IMR-90 (cell line): ENCODE data around the gene NENF. TPM values are rescaled to one million over a fixed set of nuclear protein-coding genes. Genes with fewer than 3 reads are reported as not detected.

Experiments used
- ATAC-seq: fragments of 200-7000 bp; cut with Tn5 transposase; 2 replicates; pipeline ENCODE4 v1.9.1; 2020; ENCODE audit warnings: low read depth, mild to moderate bottlenecking, moderate library complexity
- BruUV-seq: library from RNA; stranded (reverse); fragments of 400-500 nt; replicated peaks from 2 replicates; lab custom pipeline; 2021; lab: Mats Ljungman, UMichigan
- CTCF ChIA-PET: fragments of 300-600 bp; formaldehyde crosslinking; extraction: SDS; loops from one replicate; lab custom pipeline; 2021; ENCODE audit warnings: antibody characterized with exemption; lab: Yijun Ruan, JAX
- POLR2A ChIA-PET: fragments of 300-600 bp; sonication (Branson Sonifier 250); formaldehyde crosslinking; loops from one replicate; lab custom pipeline; 2022; ENCODE audit warnings: antibody characterized with exemption; ENCODE audit not compliant: unreplicated experiment; lab: Charles Lee
- DNase-seq: peaks from one replicate; pipeline ENCODE4 v3.0.0; 2013
- H2AFZ ChIP-seq: replicated peaks from 2 replicates; pipeline ENCODE3; 2013; ENCODE audit warnings: low read length, mild to moderate bottlenecking; ENCODE audit not compliant: poor library complexity
- H2AK5ac ChIP-seq: 2 replicates; pipeline ENCODE4 v1.6.1; 2013; ENCODE audit warnings: low read depth, low read length, inconsistent platforms
- H2AK9ac ChIP-seq: replicated peaks from 2 replicates; pipeline ENCODE3; 2013; ENCODE audit warnings: mild to moderate bottlenecking, low read depth, low read length, moderate library complexity; ENCODE audit not compliant: poor library complexity
- H2BK120ac ChIP-seq: 2 replicates; pipeline ENCODE4 v1.6.1; 2013; ENCODE audit warnings: low read depth, low read length, inconsistent platforms
- H2BK15ac ChIP-seq: 3 replicates; pipeline ENCODE4 v1.6.1; 2013; ENCODE audit warnings: low read depth, low read length, inconsistent platforms
- H2BK20ac ChIP-seq: 2 replicates; pipeline ENCODE4 v1.6.1; 2013; ENCODE audit warnings: low read depth, mild to moderate bottlenecking, inconsistent platforms, low read length, moderate library complexity
- H2BK5ac ChIP-seq: 2 replicates; pipeline ENCODE4 v1.6.1; 2013; ENCODE audit warnings: mild to moderate bottlenecking, low read depth, low read length, inconsistent platforms; ENCODE audit not compliant: poor library complexity, severe bottlenecking
- H3K14ac ChIP-seq: replicated peaks from 2 replicates; pipeline ENCODE4 v1.6.1; 2013; ENCODE audit warnings: low read depth, low read length, inconsistent platforms
- H3K18ac ChIP-seq: 2 replicates; pipeline ENCODE4 v1.6.1; 2013; ENCODE audit warnings: low read depth, low read length, control low read depth
- H3K23ac ChIP-seq: 2 replicates; pipeline ENCODE4 v1.6.1; 2013; ENCODE audit warnings: low read depth, low read length, inconsistent platforms
- H3K27ac ChIP-seq: 2 replicates; pipeline ENCODE4 v1.5.1; 2013; ENCODE audit warnings: mild to moderate bottlenecking, control low read depth, low read length; ENCODE audit not compliant: insufficient read depth
- H3K27me3 ChIP-seq: 2 replicates; pipeline ENCODE4 v1.6.1; 2013; ENCODE audit warnings: low read length; ENCODE audit not compliant: control insufficient read depth, insufficient read depth
- H3K36me3 ChIP-seq: 2 replicates; pipeline ENCODE4 v1.6.1; 2013; ENCODE audit warnings: low read length, mixed read lengths; ENCODE audit not compliant: control insufficient read depth, insufficient read depth
- H3K4ac ChIP-seq: 2 replicates; pipeline ENCODE4 v1.6.1; 2013; ENCODE audit warnings: low read depth, low read length, inconsistent platforms
- H3K4me1 ChIP-seq: 2 replicates; pipeline ENCODE4 v1.6.1; 2013; ENCODE audit warnings: low read length, mixed read lengths; ENCODE audit not compliant: control insufficient read depth, insufficient read depth
- H3K4me2 ChIP-seq: 2 replicates; pipeline ENCODE4 v1.6.1; 2013; ENCODE audit warnings: low read depth, mild to moderate bottlenecking, control low read depth, low read length, moderate library complexity
- H3K4me3 ChIP-seq: 2 replicates; pipeline ENCODE4 v1.5.1; 2013; ENCODE audit warnings: low read depth, mild to moderate bottlenecking, control low read depth, low read length, moderate library complexity; ENCODE audit not compliant: insufficient read depth
- H3K56ac ChIP-seq: 2 replicates; pipeline ENCODE4 v1.6.1; 2013; ENCODE audit warnings: low read length, inconsistent platforms; ENCODE audit not compliant: insufficient read depth; ENCODE audit errors: extremely low read depth
- H3K79me1 ChIP-seq, 2 experiments: 2 replicates each; pipeline ENCODE4 v1.6.1; 2013; ENCODE audit warnings: low read length in 2 of 2, inconsistent platforms in 1 of 2, low read depth in 1 of 2
- H3K9ac ChIP-seq: 2 replicates; pipeline ENCODE4 v1.6.1; 2013; ENCODE audit warnings: low read depth, low read length, control low read depth
- H3K9me1 ChIP-seq: 2 replicates; pipeline ENCODE4 v1.6.1; 2013; ENCODE audit warnings: low read length, inconsistent platforms; ENCODE audit not compliant: insufficient read depth
- H3K9me3 ChIP-seq: 2 replicates; pipeline ENCODE4 v1.6.1; 2013; ENCODE audit warnings: low read length; ENCODE audit not compliant: control insufficient read depth, insufficient read depth
- H4K20me1 ChIP-seq: 2 replicates; pipeline ENCODE4 v1.6.1; 2013; ENCODE audit warnings: low read length, inconsistent platforms; ENCODE audit not compliant: insufficient read depth
- H4K5ac ChIP-seq: 2 replicates; pipeline ENCODE4 v1.6.1; 2013; ENCODE audit warnings: mild to moderate bottlenecking, low read depth, low read length, control low read depth
- H4K8ac ChIP-seq, 2 experiments: 2 replicates each; pipeline ENCODE4 v1.6.1; 2013; ENCODE audit warnings: low read depth in 2 of 2, low read length in 2 of 2, control low read depth in 1 of 2, inconsistent platforms in 1 of 2
- H4K91ac ChIP-seq: 2 replicates; pipeline ENCODE4 v1.6.1; 2013; ENCODE audit warnings: low read depth, low read length, inconsistent platforms; ENCODE audit not compliant: insufficient read depth
- BHLHE40 ChIP-seq: fragments of 150-350 bp; IDR thresholded peaks from 2 replicates; pipeline ENCODE4 v1.6.1; 2016; ENCODE audit warnings: mild to moderate bottlenecking, low read depth, low read length
- CEBPB ChIP-seq: IDR thresholded peaks from 2 replicates; pipeline ENCODE4 v1.6.1; 2012; ENCODE audit warnings: low read depth, low read length, improper control_type of control experiment
- CHD1 ChIP-seq: IDR thresholded peaks from 2 replicates; pipeline ENCODE4 v1.6.1; 2012; ENCODE audit warnings: low read depth, low read length, improper control_type of control experiment
- MAZ ChIP-seq: IDR thresholded peaks from 2 replicates; pipeline ENCODE4 v1.6.1; 2012; ENCODE audit warnings: low read depth, mild to moderate bottlenecking, low read length, improper control_type of control experiment, moderate library complexity, borderline replicate concordance
- MXI1 ChIP-seq: IDR thresholded peaks from 2 replicates; pipeline ENCODE4 v1.6.1; 2012; ENCODE audit warnings: low read depth, mild to moderate bottlenecking, low read length, moderate library complexity, borderline replicate concordance
- NFE2L2 ChIP-seq: fragments of 150-350 bp; IDR thresholded peaks from 2 replicates; pipeline ENCODE4 v1.6.1; 2016; ENCODE audit warnings: low read depth, mild to moderate bottlenecking, low read length
- POLR2A ChIP-seq: IDR thresholded peaks from 2 replicates; pipeline ENCODE4 v1.6.1; 2012; ENCODE audit warnings: mild to moderate bottlenecking, low read depth, low read length
- RAD21 ChIP-seq: IDR thresholded peaks from 2 replicates; pipeline ENCODE4 v1.6.1; 2012; ENCODE audit warnings: low read length, improper control_type of control experiment
- RCOR1 ChIP-seq: IDR thresholded peaks from 2 replicates; pipeline ENCODE4 v1.6.1; 2012; ENCODE audit warnings: mild to moderate bottlenecking, low read length, improper control_type of control experiment; ENCODE audit not compliant: insufficient replicate concordance
- RFX5 ChIP-seq: IDR thresholded peaks from 2 replicates; pipeline ENCODE4 v1.8.0; 2012; ENCODE audit warnings: low read depth, mild to moderate bottlenecking, low read length, moderate library complexity
- SMC3 ChIP-seq: fragments of 150-350 bp; IDR thresholded peaks from 2 replicates; pipeline ENCODE4 v1.6.1; 2016; ENCODE audit warnings: low read depth, mild to moderate bottlenecking, antibody characterized with exemption, low read length, moderate library complexity
- WGBS, 2 experiments: methylation state at CpG; one replicate each; pipeline versions ENCODE4 v1.1.5 to v1.1.7; 2013; ENCODE audit warnings: missing lambda C conversion rate in 2 of 2; ENCODE audit not compliant: insufficient read length in 1 of 2; ENCODE audit errors: extremely low coverage in 2 of 2; 5-methylcytosine and 5-hydroxymethylcytosine counted together
- dilution Hi-C: fragments of 300-500 bp; cut with HindIII; formaldehyde crosslinking; loops from one replicate; pipeline ENCODE4 v1.14.3; 2018; ENCODE audit warnings: low sequenced_read_pairs; ENCODE audit not compliant: unreplicated experiment
- in situ Hi-C: fragments of 300-500 bp; cut with MboI; formaldehyde crosslinking; loops from 3 replicates; pipeline ENCODE4 v1.14.3; 2019; ENCODE audit warnings: low sequenced_read_pairs, inconsistent platforms, mixed read lengths
- intact Hi-C: fragments of 100-400 bp; cut with micrococcal nuclease; formaldehyde crosslinking; loops from 2 replicates; pipeline ENCODE4 v1.10.0; 2022
- polyA plus RNA-seq, 3 experiments: library from polyadenylated mRNA; depleted of rRNA; stranded (reverse); fragments of >200 nt; gene quantifications; 2 replicates each; pipeline ENCODE4 v1.2.3, GENCODE V29; 2012; ENCODE audit warnings: low replicate concordance in 1 of 3
- total RNA-seq: library from RNA; depleted of rRNA; stranded (reverse); fragments of >200 nt; gene quantifications from 2 replicates; pipeline ENCODE4 v1.2.3, GENCODE V29; 2012
- TF ChIP-seq, protein P1 (sequence below): conservative IDR thresholded peaks from 2 replicates; pipeline ENCODE4 v1.5.1; 2012; ENCODE audit warnings: mild to moderate bottlenecking, low read depth, low read length, improper control_type of control experiment
- TF ChIP-seq, protein P2 (sequence below): fragments of 150-350 bp; IDR thresholded peaks from 2 replicates; pipeline ENCODE4 v1.6.1; 2016; ENCODE audit warnings: low read depth, mild to moderate bottlenecking, low read length, moderate library complexity, borderline replicate concordance
- TF ChIP-seq, protein P3 (sequence below): fragments of 150-350 bp; IDR thresholded peaks from 2 replicates; pipeline ENCODE4 v1.6.1; 2017; ENCODE audit warnings: mild to moderate bottlenecking, antibody characterized with exemption, low read length, low read depth

The NENF gene
- total and polyA plus RNA-seq, 2 of the 4 experiments (the other 2 are of a cell fraction): 16.0 to 40.4 TPM

DNA sequence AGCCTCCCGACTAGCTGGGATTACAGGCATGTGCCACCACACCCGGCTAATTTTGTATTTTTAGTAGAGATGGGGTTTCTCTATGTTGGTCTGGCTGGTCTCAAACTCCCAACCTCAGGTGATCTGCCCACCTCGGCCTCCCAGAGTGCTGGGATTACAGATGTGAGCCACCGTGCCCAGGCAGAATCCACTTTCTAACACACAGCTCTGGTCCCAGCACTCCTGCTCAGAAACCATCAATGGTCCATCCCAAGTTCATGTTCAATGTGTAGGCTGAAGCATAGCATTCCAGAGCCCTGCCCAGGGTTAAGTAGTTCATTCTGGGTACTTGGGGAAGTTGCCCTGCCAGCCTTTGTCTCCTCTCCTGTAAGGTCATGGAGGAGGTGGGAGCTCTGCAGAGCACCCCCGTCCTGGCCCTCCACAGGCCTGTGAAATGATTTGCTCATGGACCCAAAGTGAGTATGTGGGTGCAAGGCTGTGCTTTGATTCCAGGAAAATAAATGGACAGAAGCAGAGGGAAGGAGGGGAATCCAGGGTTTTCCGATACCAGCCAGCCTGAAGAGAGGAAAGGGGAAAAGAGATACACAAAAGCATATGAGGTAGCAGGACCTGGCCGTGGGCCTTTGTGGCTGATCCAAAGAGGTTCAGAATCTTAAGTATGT, 55.2 kb downstream of the NENF start:
- Histone ChIP-seq H2AFZ (no peak overlapping the region), H3K23ac (no peak overlapping the region), H3K18ac (no peak overlapping the region; the same call in 1 of the 2 replicates), H2BK5ac (no peak overlapping the region), H3K9me1 (peaks cover 22% of the 10 kb centered on the region; the same call in 1 of the 2 replicates), H2AK9ac (no peak overlapping the region), H4K91ac (no peak overlapping the region; the same call in 1 of the 2 replicates), H3K9ac (no peak overlapping the region), H3K9me3 (no peaks in the 10 kb centered on the region), H4K8ac (0 out of 4 replicates have a peak overlapping the region, but pooled peaks of 1 of the 2 experiments have one; percentile 1), H3K27me3 (no peaks in the 10 kb centered on the region), H3K4me1 (peaks cover 15% of the 10 kb centered on the region), H4K5ac (no peak overlapping the region; the same call in 1 of the 2 replicates), H2BK15ac (no peak overlapping the region), H3K56ac (no peak overlapping the region), H3K4me3 (no peak overlapping the region), H3K4me2 (no peak overlapping the region), H3K79me1 (no peaks in the 10 kb centered on the region), H4K20me1 (peaks cover 6% of the 10 kb centered on the region; the same call in 1 of the 2 replicates), H3K36me3 (no peaks in the 10 kb centered on the region), H2AK5ac (peak overlapping the region; percentile 55), H2BK20ac (peak overlapping the region; percentile 34), H2BK120ac (peak overlapping the region; percentile 59; the same call in 1 of the 2 replicates), H3K14ac (no peak overlapping the region), H3K27ac (peak overlapping the region; percentile 5; the same call in 1 of the 2 replicates), H3K4ac (0 out of 2 replicates have a peak overlapping the region, but pooled peaks have one; percentile 23)
- in situ Hi-C loops: no loop called here
- WGBS, 2 experiments: no CpG with 5 or more reads among the region's 7 CpGs
- ChIA-PET POLR2A (no interaction called here), CTCF (interaction anchor here (0.7 kb wide), 1 partner anchor 10 kb away, joined by 3 read pairs; no protein-coding TSS in a partner anchor)
- intact Hi-C loops: no loop called here
- dilution Hi-C loops: no loop called here
- no peak for DNase-seq
- BruUV-seq: no TSS peak
- ATAC-seq: no peak
- TF ChIP-seq RCOR1 (no peak), RAD21 (no peak), POLR2A (no peak), SMC3 (no peak), BHLHE40 (no peak), MXI1 (no peak), RFX5 (no peak), CEBPB (no peak), CHD1 (no peak), MAZ (no peak), NFE2L2 (no peak)
- TF ChIP-seq, protein P1, sequence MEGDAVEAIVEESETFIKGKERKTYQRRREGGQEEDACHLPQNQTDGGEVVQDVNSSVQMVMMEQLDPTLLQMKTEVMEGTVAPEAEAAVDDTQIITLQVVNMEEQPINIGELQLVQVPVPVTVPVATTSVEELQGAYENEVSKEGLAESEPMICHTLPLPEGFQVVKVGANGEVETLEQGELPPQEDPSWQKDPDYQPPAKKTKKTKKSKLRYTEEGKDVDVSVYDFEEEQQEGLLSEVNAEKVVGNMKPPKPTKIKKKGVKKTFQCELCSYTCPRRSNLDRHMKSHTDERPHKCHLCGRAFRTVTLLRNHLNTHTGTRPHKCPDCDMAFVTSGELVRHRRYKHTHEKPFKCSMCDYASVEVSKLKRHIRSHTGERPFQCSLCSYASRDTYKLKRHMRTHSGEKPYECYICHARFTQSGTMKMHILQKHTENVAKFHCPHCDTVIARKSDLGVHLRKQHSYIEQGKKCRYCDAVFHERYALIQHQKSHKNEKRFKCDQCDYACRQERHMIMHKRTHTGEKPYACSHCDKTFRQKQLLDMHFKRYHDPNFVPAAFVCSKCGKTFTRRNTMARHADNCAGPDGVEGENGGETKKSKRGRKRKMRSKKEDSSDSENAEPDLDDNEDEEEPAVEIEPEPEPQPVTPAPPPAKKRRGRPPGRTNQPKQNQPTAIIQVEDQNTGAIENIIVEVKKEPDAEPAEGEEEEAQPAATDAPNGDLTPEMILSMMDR: no peak
- TF ChIP-seq, protein P2, sequence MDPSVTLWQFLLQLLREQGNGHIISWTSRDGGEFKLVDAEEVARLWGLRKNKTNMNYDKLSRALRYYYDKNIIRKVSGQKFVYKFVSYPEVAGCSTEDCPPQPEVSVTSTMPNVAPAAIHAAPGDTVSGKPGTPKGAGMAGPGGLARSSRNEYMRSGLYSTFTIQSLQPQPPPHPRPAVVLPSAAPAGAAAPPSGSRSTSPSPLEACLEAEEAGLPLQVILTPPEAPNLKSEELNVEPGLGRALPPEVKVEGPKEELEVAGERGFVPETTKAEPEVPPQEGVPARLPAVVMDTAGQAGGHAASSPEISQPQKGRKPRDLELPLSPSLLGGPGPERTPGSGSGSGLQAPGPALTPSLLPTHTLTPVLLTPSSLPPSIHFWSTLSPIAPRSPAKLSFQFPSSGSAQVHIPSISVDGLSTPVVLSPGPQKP: no peak
- TF ChIP-seq, protein P3, sequence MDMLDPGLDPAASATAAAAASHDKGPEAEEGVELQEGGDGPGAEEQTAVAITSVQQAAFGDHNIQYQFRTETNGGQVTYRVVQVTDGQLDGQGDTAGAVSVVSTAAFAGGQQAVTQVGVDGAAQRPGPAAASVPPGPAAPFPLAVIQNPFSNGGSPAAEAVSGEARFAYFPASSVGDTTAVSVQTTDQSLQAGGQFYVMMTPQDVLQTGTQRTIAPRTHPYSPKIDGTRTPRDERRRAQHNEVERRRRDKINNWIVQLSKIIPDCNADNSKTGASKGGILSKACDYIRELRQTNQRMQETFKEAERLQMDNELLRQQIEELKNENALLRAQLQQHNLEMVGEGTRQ: no peak
